ENCODE results near the gene MRPL17. TPM values are rescaled to one million over a fixed set of nuclear protein-coding genes. Genes with fewer than 3 reads are reported as not detected.

Gene MRPL17
- polyA plus RNA-seq, 4 donors, result 71.2 to 82.0 (median 73.2) TPM

- no peak for DNase-seq (ENCODE audit: low read depth in 4 of 4, low spot score in 3 of 4)
These were observed 48.6 kb downstream of the MRPL17 start for GRCh38 chr11:6634534-6634933.

- DNase-seq (ENCODE audit: low read depth in 4 of 4, low spot score in 3 of 4), result no peak
These were observed 49.4 kb downstream of the MRPL17 start for GRCh38 chr11:6633422-6634408.

GRCh38 chr11:6632116-6633073, 50.7 kb downstream of the MRPL17 start:
- DNase-seq (ENCODE audit: low read depth in 4 of 4, low spot score in 3 of 4), result no peak

GRCh38 chr11:6631361-6631890, 51.7 kb downstream of the MRPL17 start:
- no peak for DNase-seq (ENCODE audit: low read depth in 4 of 4, low spot score in 3 of 4)

- DNase-seq (ENCODE audit: low read depth in 4 of 4, low spot score in 3 of 4), result no peak
These were observed 52.4 kb downstream of the MRPL17 start for GRCh38 chr11:6630632-6631291.

Other genes with a start within 250 kb of the MRPL17 start
- gene HPX, start 242.4 kb downstream of the MRPL17 start, polyA plus RNA-seq (ENCODE audit: insufficient read length in 4 of 4), result 1 to 10 TPM; 2.2 to 4.2 (median 2.7) TPM
- gene TRIM3, start 209.4 kb downstream of the MRPL17 start, polyA plus RNA-seq (ENCODE audit: insufficient read length in 4 of 4), result 10 to 100 TPM; 18.6 to 22.5 (median 20.0) TPM
- 10 to 100 TPM; 63.9 to 71.0 (median 68.1) TPM for gene ARFIP2, start 202.0 kb downstream of the MRPL17 start, polyA plus RNA-seq (ENCODE audit: insufficient read length in 4 of 4)
- gene TIMM10B, start 201.8 kb downstream of the MRPL17 start, polyA plus RNA-seq (ENCODE audit: insufficient read length in 4 of 4), result 10 to 100 TPM; 39.0 to 43.1 (median 41.2) TPM
- gene DNHD1, start 186.1 kb downstream of the MRPL17 start, polyA plus RNA-seq (ENCODE audit: insufficient read length in 4 of 4), result 1 to 10 TPM; 5.8 to 9.7 (median 7.5) TPM
- 10 to 100 TPM; 22.4 to 25.4 (median 23.9) TPM for gene RRP8, start 79.7 kb downstream of the MRPL17 start, polyA plus RNA-seq (ENCODE audit: insufficient read length in 4 of 4)
- 100 to 1,000 TPM; 153 to 162 (median 160) TPM for gene ILK, start 79.6 kb downstream of the MRPL17 start, polyA plus RNA-seq (ENCODE audit: insufficient read length in 4 of 4)
- 10 to 100 TPM; 80.5 to 97.0 (median 87.3) TPM for gene TAF10, start 71.1 kb downstream of the MRPL17 start, polyA plus RNA-seq (ENCODE audit: insufficient read length in 4 of 4)
- 100 to 1,000 TPM; 123 to 144 (median 129) TPM for gene TPP1, start 63.9 kb downstream of the MRPL17 start, polyA plus RNA-seq (ENCODE audit: insufficient read length in 4 of 4)
- gene DCHS1, start 27.5 kb downstream of the MRPL17 start, polyA plus RNA-seq (ENCODE audit: insufficient read length in 4 of 4), result 10 to 100 TPM; 33.1 to 39.1 (median 33.5) TPM
- gene OR2AG2, start 88.6 kb upstream of the MRPL17 start, polyA plus RNA-seq (ENCODE audit: insufficient read length in 4 of 4), result under 1 TPM in 3 of 4 donors, not detected in 1; 0.08 to 0.11 (median 0.09) TPM
- under 1 TPM in 1 of 4 donors, not detected in 3; 0.06 TPM for gene OR2AG1, start 99.7 kb upstream of the MRPL17 start, polyA plus RNA-seq (ENCODE audit: insufficient read length in 4 of 4)
- under 1 TPM in 2 of 4 donors, not detected in 2; 0.01 to 0.04 TPM for gene OR6A2, start 116.3 kb upstream of the MRPL17 start, polyA plus RNA-seq (ENCODE audit: insufficient read length in 4 of 4)
- not detected for gene OR10A5, start 162.3 kb upstream of the MRPL17 start, polyA plus RNA-seq (ENCODE audit: insufficient read length in 4 of 4)
- gene OR10A2, start 179.7 kb upstream of the MRPL17 start, polyA plus RNA-seq (ENCODE audit: insufficient read length in 4 of 4), result under 1 TPM in 1 of 4 donors, not detected in 3; 0.04 TPM
- gene OR10A4, start 193.3 kb upstream of the MRPL17 start, polyA plus RNA-seq (ENCODE audit: insufficient read length in 4 of 4), result not detected
- not detected for gene OR2D2, start 209.2 kb upstream of the MRPL17 start, polyA plus RNA-seq (ENCODE audit: insufficient read length in 4 of 4)
- not detected for gene OR2D3, start 237.7 kb upstream of the MRPL17 start, polyA plus RNA-seq (ENCODE audit: insufficient read length in 4 of 4)
- 1 to 10 TPM; 2.4 to 5.1 (median 3.6) TPM for gene ZNF215, start 243.1 kb upstream of the MRPL17 start, polyA plus RNA-seq (ENCODE audit: insufficient read length in 4 of 4)